ENCODE data around the gene DTX1. TPM values are rescaled to one million over a fixed set of nuclear protein-coding genes. Genes with fewer than 3 reads are reported as not detected.

DTX1 gene
- total and polyA plus RNA-seq, 2 of the 13 experiments (the other 11 are each of a cell fraction or from before 2014, with no cell fraction given): not detected

- Histone ChIP-seq H3K4me1 (ENCODE audit: insufficient read depth, low read length) (peaks cover 16% of the 10 kb centered on the region), H3K27me3 (ENCODE audit: control insufficient read depth in 1 of 2, insufficient read depth in 2 of 2, low read length in 2 of 2) (peaks cover 1 to 6% of the 10 kb centered on the region in 2 experiments; a peak in 2 of 5 replicates), H2AFZ (ENCODE audit: low read length) (no peak overlapping the region), H3K9me3 (ENCODE audit: low read length) (no peaks in the 10 kb centered on the region), H3K27ac (ENCODE audit: extremely low read length, insufficient read depth, low read length) (no peak overlapping the region), H3K4me2 (ENCODE audit: low read depth, low read length) (no peak overlapping the region), H3K79me2 (ENCODE audit: insufficient read depth, low read length) (no peaks in the 10 kb centered on the region), H4K20me1 (ENCODE audit: insufficient read depth, low read length) (no peaks in the 10 kb centered on the region), H3K9ac (ENCODE audit: insufficient read depth, low read depth, low read length) (no peak overlapping the region), H3K4me3 (replicated peaks in 1 of 3; ENCODE audit: insufficient read depth in 1 of 3, low read depth in 2 of 3, low read length in 3 of 3) (no peak overlapping the region), H3K36me3 (replicated peaks in 1 of 2; ENCODE audit: control insufficient read depth in 1 of 2, insufficient read depth in 2 of 2, low read length in 2 of 2) (no peaks in the 10 kb centered on the region)
- ChIA-PET POLR2A (no interaction called here), CTCF (ENCODE audit: low intra/inter-chr PET ratio, low total read pairs) (interaction anchor here (2.8 kb wide), 1 partner anchor 48 kb away, joined by 43 read pairs; no protein-coding TSS in a partner anchor)
- no peak for DNase-seq (ENCODE audit: low spot score)
- no TSS peak for BruUV-seq (replicated peaks)
- TF ChIP-seq ZNF33A (CRISPR knock-in tag; IDR thresholded peaks at IDR 0.05; ENCODE audit: borderline replicate concordance) (no peak), TEAD3 (CRISPR knock-in tag; optimal IDR thresholded peaks at IDR 0.05; ENCODE audit: borderline replicate concordance) (no peak)
- in situ Hi-C loops (cut with HindIII; ENCODE audit: extremely low pct_ligation_motif_present, low pct_unique_long_range_greater_than_20kb) (loop anchor here (5.0 kb wide), 1 partner anchor 51 kb away; no protein-coding TSS in a partner anchor), intact Hi-C loops (cut with micrococcal nuclease; ENCODE audit: unreplicated experiment) (loop anchor here (1.0 to 2.0 kb wide), 2 partner anchors 50 to 105 kb away; no protein-coding TSS in a partner anchor)
- FAIRE-seq: no peak
- ATAC-seq: no peak
- 47% methylated on average over 11 of the region's 14 CpGs for WGBS (ENCODE audit: low lambda C conversion rate)
Measured at GRCh38 chr12:113097716-113098440, 41.3 kb downstream of the DTX1 start.

GRCh38 chr12:113098441-113099028 lies 42.0 kb downstream of the DTX1 start:
- in situ Hi-C loops (cut with HindIII; ENCODE audit: extremely low pct_ligation_motif_present, low pct_unique_long_range_greater_than_20kb): loop anchor here (5.0 kb wide), 1 partner anchor 51 kb away; no protein-coding TSS in a partner anchor
- TF ChIP-seq KDM4B (CRISPR knock-in tag; IDR thresholded peaks at IDR 0.05) (0 out of 2 replicates have a peak, but pooled peaks have one; percentile 29), ZNF317 (CRISPR knock-in tag; IDR thresholded peaks at IDR 0.05) (0 out of 2 replicates have a peak, but pooled peaks have one; percentile 19), GABPA (IDR thresholded peaks at IDR 0.05; ENCODE audit: low read depth, low read length) (0 out of 2 replicates have a peak, but pooled peaks have one; percentile 16), GABPA (CRISPR knock-in tag; IDR thresholded peaks at IDR 0.05; ENCODE audit: low read depth) (peak; percentile 81), ATF1 (CRISPR knock-in tag; IDR thresholded peaks at IDR 0.05) (no peak), RBFOX2 (IDR thresholded peaks at IDR 0.05; ENCODE audit: low read depth, low read length) (no peak), ZNF776 (CRISPR knock-in tag; IDR thresholded peaks at IDR 0.05) (no peak), PPARG (CRISPR knock-in tag; conservative IDR thresholded peaks at IDR 0.05) (no peak), KLF16 (CRISPR knock-in tag; IDR thresholded peaks at IDR 0.05) (no peak), PITX1 (CRISPR knock-in tag; IDR thresholded peaks at IDR 0.05) (peak; percentile 53; the same call in 1 of the 2 replicates), CEBPB (IDR thresholded peaks at IDR 0.05; ENCODE audit: borderline replicate concordance, low read depth, low read length) (peak; percentile 77), THAP11 (CRISPR knock-in tag; IDR thresholded peaks at IDR 0.05) (0 out of 2 replicates have a peak, but pooled peaks have one; percentile 27), MAZ (IDR thresholded peaks at IDR 0.05; ENCODE audit: borderline replicate concordance, low read depth, low read length) (no peak), MAZ (CRISPR knock-in tag; IDR thresholded peaks at IDR 0.05; ENCODE audit: low read depth) (0 out of 2 replicates have a peak, but pooled peaks have one; percentile 24), SOX5 (CRISPR knock-in tag; IDR thresholded peaks at IDR 0.05; ENCODE audit: borderline replicate concordance) (0 out of 2 replicates have a peak, but pooled peaks have one; percentile 25), FOXC1 (CRISPR knock-in tag; IDR thresholded peaks at IDR 0.05; ENCODE audit: borderline replicate concordance) (peak; percentile 26; the same call in 1 of the 2 replicates), SALL2 (CRISPR knock-in tag; IDR thresholded peaks at IDR 0.05) (no peak)

More at GRCh38 chr12:113098441-113099028, 42.0 kb downstream of the DTX1 start:
- ATAC-seq (peak; percentile 83), FAIRE-seq (peak; percentile 90), DNase-seq (ENCODE audit: low spot score) (peak; percentile 79)
- Histone ChIP-seq H2AFZ (ENCODE audit: low read length) (no peak overlapping the region), H3K27ac (ENCODE audit: extremely low read length, insufficient read depth, low read length) (no peak overlapping the region), H3K4me3 (replicated peaks in 1 of 3; ENCODE audit: insufficient read depth in 1 of 3, low read depth in 2 of 3, low read length in 3 of 3) (no peak overlapping the region), H3K9ac (ENCODE audit: insufficient read depth, low read depth, low read length) (no peak overlapping the region), H3K4me1 (ENCODE audit: insufficient read depth, low read length) (peaks cover 16% of the 10 kb centered on the region), H4K20me1 (ENCODE audit: insufficient read depth, low read length) (no peaks in the 10 kb centered on the region), H3K4me2 (ENCODE audit: low read depth, low read length) (no peak overlapping the region), H3K36me3 (replicated peaks in 1 of 2; ENCODE audit: control insufficient read depth in 1 of 2, insufficient read depth in 2 of 2, low read length in 2 of 2) (no peaks in the 10 kb centered on the region), H3K27me3 (ENCODE audit: control insufficient read depth in 1 of 2, insufficient read depth in 2 of 2, low read length in 2 of 2) (peaks cover 1 to 6% of the 10 kb centered on the region in 2 experiments; a peak in 2 of 5 replicates), H3K79me2 (ENCODE audit: insufficient read depth, low read length) (no peaks in the 10 kb centered on the region), H3K9me3 (ENCODE audit: low read length) (no peaks in the 10 kb centered on the region)
- 59% methylated on average over 10 of the region's 15 CpGs for WGBS (ENCODE audit: low lambda C conversion rate)
- CTCF ChIA-PET (ENCODE audit: low intra/inter-chr PET ratio, low total read pairs): interaction anchor here (2.8 kb wide), 1 partner anchor 49 kb away, joined by 43 read pairs; no protein-coding TSS in a partner anchor
- no TSS peak for BruUV-seq (replicated peaks)
- POLR2A ChIA-PET: no interaction called here
- intact Hi-C loops (cut with micrococcal nuclease; ENCODE audit: unreplicated experiment): loop anchor here (1.0 to 2.0 kb wide), 2 partner anchors 50 to 106 kb away; no protein-coding TSS in a partner anchor

All from HepG2 (cell line).